ENCODE results near the gene TEKT3.

The TEKT3 gene

DNA sequence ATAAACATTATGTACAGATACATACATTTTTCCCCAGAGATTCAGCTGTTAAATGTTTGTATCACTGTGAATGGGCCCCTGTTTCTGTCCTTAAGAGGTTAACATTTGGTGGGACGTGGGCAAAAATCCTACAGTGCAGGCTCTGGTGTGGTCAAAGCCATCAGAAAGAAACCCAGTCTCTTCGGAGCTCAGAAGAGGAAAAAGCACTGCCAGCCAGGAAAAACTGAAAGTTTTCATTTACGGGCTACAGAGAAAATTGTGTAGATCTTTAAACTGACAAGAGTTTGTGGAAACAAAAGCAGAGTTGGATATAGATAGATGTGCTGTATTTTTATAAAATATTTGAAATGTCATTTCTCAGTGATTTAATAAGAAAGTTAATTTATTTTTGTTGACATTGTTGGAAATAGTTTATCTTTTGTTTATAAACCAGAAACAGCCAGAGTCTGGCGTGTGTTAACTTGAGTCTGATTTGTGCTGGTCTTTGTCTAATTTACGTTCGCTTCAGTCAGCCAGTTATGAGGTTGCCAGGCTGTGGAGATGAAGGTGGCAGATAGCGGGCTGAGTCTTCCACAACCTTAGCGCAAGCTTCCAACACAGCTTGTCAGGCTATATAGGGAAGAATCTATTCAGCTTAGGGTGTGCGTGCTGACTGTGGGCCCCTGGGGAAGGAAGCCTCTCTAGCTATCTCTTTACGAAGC is 9.5 kb upstream of the TEKT3 start:
- no peak for DNase-seq (ENCODE audit: low read depth in 4 of 4, low spot score in 1 of 4)

DNA sequence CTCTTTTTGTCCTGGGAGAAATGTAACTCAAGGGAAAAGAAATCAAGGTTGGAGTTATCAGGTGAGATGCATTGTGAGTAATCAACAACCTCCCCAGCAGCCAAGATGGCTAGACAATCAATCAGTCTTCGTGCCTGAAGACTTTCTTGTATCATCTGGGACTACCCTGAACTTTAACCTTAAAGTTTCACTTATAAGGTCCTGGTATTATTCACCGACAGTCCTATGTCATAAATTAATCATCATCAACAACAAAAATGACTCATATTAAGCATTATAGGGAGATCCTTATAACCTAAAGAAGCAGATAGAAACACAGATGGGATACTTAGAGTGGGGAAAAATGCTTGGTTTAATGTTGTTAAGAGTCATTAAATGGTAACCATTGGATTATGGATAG is 7.7 kb upstream of the TEKT3 start:
- DNase-seq (ENCODE audit: low read depth in 4 of 4, low spot score in 1 of 4) = no peak

- no peak for DNase-seq (ENCODE audit: low read depth in 4 of 4, low spot score in 1 of 4)
These were observed 6.6 kb upstream of the TEKT3 start for GRCh38 chr17:15348021-15348420.

- DNase-seq (ENCODE audit: low read depth in 4 of 4, low spot score in 1 of 4) = no peak
These were observed 4.7 kb upstream of the TEKT3 start for GRCh38 chr17:15346066-15346595.

GRCh38 chr17:15343749-15344148 is 2.4 kb upstream of the TEKT3 start:
- DNase-seq (ENCODE audit: low read depth in 4 of 4, low spot score in 1 of 4) = no peak

- no peak for DNase-seq (ENCODE audit: low read depth in 4 of 4, low spot score in 1 of 4)
These were observed 1.1 kb upstream of the TEKT3 start for GRCh38 chr17:15342460-15342859.

DNA sequence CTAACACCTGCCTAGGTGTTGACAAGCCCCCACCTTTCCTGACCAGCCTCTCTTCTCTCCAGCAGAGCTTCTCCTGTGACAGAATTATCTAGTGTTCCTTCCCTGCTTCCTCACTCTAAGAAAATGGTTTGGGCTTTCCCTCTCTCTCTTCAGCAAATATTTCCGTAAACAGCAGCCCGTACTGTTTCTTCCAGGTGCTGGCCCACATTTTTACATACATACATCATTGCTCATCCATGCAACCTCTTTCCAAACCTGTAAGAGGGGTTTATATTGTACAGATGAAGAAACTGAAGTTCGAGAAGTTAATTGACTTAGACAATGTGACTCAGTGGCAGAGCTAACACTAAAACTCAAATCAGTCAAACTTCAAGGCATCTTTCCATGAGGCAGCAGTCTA is 569 bp upstream of the TEKT3 start:
- no peak for DNase-seq (ENCODE audit: low read depth in 4 of 4, low spot score in 1 of 4)

- DNase-seq (ENCODE audit: low read depth in 4 of 4, low spot score in 1 of 4) = no peak
These were observed 431 bp downstream of the TEKT3 start for GRCh38 chr17:15340966-15341365.

- DNase-seq (ENCODE audit: low read depth in 4 of 4, low spot score in 1 of 4) = no peak
These were observed 6.0 kb downstream of the TEKT3 start for GRCh38 chr17:15335446-15335845.

DNA sequence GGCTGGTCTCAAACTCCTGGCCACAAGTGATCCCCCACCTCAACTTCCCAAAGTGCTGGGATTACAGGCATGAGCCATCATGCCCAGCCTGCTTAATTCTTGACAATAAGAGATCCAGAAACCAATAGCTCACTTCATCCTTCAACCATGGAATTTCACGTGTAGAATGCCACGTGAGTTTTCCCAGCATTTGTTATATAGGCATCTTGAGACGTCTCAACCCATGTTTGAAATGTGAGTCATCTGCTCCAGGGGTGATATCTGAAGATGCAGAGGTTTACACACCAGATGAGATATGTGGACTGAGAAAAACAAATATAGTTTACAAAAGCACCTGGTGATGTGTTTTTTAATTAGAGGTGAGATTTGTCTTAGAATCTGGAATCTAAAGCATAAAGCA is 7.1 kb downstream of the TEKT3 start:
- no peak for DNase-seq (ENCODE audit: low read depth in 4 of 4, low spot score in 1 of 4)

DNA sequence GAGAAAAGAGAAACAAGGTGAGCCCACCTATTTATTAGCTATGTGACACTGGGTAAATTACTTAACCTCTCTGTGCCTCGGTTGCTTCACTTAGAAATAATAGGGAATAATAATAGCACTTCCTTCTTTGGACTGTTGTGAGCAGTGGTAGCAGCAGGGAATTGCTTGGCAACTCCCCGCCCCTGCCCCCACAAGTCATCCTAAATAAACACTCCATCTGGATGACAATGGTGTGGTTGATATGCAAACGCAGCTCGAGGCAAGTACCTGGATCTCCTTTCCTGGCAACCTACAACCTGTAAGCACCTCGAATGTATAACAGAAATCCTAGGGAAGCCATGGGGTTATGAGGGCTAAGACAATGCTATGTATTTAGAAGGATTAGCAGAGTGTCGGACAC is 9.1 kb downstream of the TEKT3 start:
- no peak for DNase-seq (ENCODE audit: low read depth in 4 of 4, low spot score in 1 of 4)

DNA sequence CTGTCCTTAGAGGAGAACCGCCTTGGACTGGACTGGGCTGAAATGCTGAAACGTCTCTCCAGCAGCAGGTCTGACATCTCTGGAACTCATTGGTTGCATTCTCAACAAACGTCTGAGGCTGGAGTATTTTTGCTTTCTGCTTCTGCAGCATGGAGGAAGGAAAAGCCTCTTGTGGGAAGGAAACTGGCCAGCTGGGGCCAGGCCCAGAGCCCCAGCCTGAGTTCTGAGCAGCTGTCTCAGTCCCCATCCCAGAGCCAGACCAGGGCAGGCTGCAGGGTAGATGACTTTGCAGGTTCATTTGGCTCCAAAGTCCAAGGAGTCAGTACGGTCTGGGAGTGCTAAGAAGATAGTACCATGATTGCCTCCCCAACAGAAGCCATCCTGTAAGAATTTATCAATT is 18.3 kb downstream of the TEKT3 start:
- DNase-seq (ENCODE audit: low read depth in 4 of 4, low spot score in 1 of 4) = no peak

- DNase-seq (ENCODE audit: low read depth in 4 of 4, low spot score in 1 of 4) = no peak
These were observed 19.7 kb downstream of the TEKT3 start for GRCh38 chr17:15321556-15322251.

- no peak for DNase-seq (ENCODE audit: low read depth in 4 of 4, low spot score in 1 of 4)
These were observed 21.9 kb downstream of the TEKT3 start for GRCh38 chr17:15319452-15320010.

DNA sequence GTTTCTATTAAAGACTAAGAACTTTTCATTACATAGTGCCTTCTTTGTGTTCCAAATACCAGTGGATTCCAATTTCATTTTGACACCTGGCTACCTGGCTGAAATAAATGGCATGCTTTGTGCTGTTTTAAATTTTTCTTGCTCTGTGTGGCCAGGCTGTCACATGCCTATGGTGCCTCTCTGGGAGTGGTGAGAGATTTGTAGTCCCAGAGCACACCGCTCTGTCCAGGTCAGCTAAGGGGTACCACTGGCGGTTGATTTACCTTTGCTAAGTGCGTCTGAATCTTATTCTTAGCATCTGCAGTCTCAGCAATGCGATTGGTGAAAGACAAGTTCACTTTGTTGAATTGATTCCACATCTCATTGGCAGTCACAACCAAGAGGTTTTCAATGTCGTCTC is 29.4 kb downstream of the TEKT3 start:
- DNase-seq (ENCODE audit: low read depth in 4 of 4, low spot score in 1 of 4) = no peak

DNA sequence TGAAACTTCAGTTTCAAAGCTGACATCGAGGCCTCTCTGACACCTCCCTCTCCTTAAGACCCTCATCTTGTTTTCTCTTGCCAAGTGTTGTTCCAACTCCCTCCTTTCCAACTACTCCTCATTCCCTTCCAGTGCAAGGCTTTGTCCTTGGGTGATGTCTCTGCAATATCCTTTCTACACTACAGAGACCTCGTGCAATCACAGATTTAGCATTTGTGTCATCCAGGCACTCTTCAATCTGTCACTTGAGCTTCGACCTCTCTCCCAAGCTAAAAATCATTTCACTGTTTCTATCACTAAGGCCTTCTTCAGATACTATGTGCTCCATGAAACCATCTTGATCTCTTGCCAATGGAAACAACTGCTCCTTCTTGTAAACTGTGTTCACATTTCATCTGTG is 31.6 kb downstream of the TEKT3 start:
- no peak for DNase-seq (ENCODE audit: low read depth in 4 of 4, low spot score in 1 of 4)

- no peak for DNase-seq (ENCODE audit: low read depth in 4 of 4, low spot score in 1 of 4)
These were observed 32.2 kb downstream of the TEKT3 start for GRCh38 chr17:15309236-15309635.

- DNase-seq (ENCODE audit: low read depth in 4 of 4, low spot score in 1 of 4) = no peak
These were observed 32.6 kb downstream of the TEKT3 start for GRCh38 chr17:15308758-15309157.

DNA sequence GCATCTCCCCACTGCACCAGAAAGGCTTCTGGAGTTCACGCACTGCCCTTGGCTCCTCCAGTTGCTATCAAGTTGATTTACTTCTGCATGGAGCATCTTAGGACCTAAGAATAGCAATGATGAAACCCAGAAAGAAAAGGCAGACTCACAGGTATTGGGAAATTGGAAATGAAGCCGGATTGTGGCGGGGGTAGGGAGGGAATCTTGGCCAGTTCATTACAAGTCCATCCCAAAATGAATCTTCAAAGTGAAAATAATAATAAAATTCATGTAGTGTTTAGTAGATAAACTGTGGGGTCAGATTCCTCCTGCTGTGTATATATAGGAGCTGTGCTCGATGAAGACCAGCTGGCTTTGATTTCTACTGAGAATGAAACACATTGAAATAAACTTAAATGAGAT is 33.7 kb downstream of the TEKT3 start:
- DNase-seq (ENCODE audit: low read depth in 4 of 4, low spot score in 1 of 4) = no peak

- DNase-seq (ENCODE audit: low read depth in 4 of 4, low spot score in 1 of 4) = no peak
These were observed 37.5 kb downstream of the TEKT3 start for GRCh38 chr17:15303851-15304250.

GRCh38 chr17:15303268-15303667 is 38.1 kb downstream of the TEKT3 start:
- DNase-seq (ENCODE audit: low read depth in 4 of 4, low spot score in 1 of 4) = no peak

DNA sequence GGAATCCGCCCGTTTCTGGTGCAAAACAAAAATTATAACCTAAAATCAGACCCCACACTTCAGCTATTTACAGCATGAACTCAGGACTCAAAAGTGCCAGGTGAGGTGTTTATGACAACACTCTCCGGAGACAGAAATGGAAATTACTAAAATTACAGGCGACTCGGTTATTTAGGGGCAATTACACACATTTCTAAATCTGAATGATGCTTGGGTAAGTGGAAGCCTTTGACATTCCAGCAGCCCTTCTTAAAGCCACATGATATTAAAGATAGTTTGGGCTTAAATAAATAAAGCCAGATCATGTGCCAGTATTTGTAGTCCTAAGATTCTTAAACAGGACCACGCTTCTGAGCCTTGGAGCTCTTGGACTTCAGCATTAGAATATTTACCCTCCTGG is 39.6 kb downstream of the TEKT3 start:
- DNase-seq (ENCODE audit: low read depth in 4 of 4, low spot score in 1 of 4) = no peak

All from stimulated activated CD4-positive, alpha-beta T cell treated with anti-CD3 and anti-CD28 coated beads, Interleukin-1b, Interleukin-23, amount 100 ng/mL, for 24 hours (primary cell).